Fibroblast of villous mesenchyme (primary cell): ENCODE results near the gene HSD11B2. TPM values are rescaled to one million over a fixed set of nuclear protein-coding genes. Genes with fewer than 3 reads are reported as not detected.

Experiments
- DNase-seq: peaks from one replicate; pipeline ENCODE4 v3.0.0-alpha.2; 2010; ENCODE audit warnings: low read depth
- H3K4me3 ChIP-seq: 2 replicates; pipeline ENCODE4 v1.5.1; 2011; ENCODE audit warnings: low read depth, mild to moderate bottlenecking, low read length
- total RNA-seq: library from RNA; depleted of rRNA; stranded (reverse); fragments of >200 nt; gene quantifications from 2 replicates; pipeline ENCODE4 v1.2.3, GENCODE V29; 2012
- TF ChIP-seq, protein P1 (sequence below): IDR thresholded peaks from 2 replicates; pipeline ENCODE4 v1.5.1; 2012; ENCODE audit warnings: low read depth, mild to moderate bottlenecking, low read length; ENCODE audit not compliant: insufficient read depth

Gene HSD11B2
- total RNA-seq, 1 donor: not detected

DNA sequence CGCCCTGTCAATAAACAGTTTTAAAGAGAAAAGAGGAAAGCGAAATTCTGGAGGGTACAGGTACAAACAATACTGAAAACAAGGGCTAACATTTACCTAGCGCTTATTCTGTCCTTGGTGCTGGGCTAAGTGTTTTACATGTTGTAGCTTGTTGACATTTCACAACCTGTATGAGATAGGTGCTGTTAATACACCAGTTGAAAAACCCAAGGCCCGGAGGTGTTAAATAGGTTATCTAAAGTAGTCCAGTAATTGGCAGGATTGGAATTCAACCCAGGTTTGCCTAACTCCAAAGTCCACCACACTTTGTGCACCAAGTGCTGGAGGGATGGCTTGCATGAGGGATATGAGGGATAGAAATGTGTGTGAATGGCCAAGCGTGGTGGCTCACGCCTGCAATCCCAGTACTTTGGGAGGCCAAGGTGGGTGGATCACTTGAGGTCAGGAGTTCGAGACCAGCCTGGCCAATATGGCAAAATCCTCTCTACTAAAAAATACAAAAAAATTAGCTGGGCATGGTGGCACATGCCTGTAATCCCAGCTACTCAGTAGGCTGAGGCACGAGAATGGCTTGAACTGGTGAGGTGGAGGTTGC is 47.1 kb downstream of the HSD11B2 start:
- TF ChIP-seq, protein P1, sequence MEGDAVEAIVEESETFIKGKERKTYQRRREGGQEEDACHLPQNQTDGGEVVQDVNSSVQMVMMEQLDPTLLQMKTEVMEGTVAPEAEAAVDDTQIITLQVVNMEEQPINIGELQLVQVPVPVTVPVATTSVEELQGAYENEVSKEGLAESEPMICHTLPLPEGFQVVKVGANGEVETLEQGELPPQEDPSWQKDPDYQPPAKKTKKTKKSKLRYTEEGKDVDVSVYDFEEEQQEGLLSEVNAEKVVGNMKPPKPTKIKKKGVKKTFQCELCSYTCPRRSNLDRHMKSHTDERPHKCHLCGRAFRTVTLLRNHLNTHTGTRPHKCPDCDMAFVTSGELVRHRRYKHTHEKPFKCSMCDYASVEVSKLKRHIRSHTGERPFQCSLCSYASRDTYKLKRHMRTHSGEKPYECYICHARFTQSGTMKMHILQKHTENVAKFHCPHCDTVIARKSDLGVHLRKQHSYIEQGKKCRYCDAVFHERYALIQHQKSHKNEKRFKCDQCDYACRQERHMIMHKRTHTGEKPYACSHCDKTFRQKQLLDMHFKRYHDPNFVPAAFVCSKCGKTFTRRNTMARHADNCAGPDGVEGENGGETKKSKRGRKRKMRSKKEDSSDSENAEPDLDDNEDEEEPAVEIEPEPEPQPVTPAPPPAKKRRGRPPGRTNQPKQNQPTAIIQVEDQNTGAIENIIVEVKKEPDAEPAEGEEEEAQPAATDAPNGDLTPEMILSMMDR: no peak
- no peak for DNase-seq
- H3K4me3 ChIP-seq: no peak overlapping the region

DNA sequence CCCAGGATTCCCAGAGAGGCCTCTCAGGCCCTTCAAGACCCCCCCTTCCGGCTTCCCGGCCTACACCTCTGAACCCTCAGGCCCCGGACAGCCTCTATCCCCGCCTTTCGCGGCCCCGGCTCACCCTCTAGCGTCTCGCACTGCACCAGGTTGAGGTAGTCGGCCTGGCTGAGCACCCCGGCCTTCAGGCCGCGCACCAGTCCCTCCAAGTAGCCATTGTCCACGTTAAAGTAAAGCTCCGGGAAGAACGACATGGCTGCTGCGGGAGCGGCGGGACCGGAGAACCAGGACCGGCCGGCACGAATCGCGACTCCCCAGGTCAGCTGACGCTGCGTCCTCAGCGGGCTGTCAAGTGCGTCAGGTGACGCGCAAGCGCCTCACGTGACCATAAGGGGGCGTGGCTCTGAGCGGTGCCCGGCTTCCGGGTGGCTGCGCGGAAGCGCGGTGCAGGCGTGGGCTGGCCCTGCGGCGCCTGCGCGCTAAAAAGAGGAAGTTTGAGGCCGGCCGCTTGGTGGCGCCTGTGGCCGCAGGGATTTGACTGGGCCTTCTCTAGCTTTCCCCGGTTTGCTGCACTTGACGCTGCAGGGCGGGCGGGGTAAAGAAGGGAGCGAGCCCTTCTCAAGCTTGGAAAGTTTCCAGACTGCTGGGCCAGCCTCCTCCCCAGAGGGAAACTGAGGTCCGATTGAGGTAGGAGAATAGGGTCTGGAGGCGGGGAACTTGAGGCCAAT is 50.1 kb downstream of the HSD11B2 start, which contains the start of gene ATP6V0D1:
TSS of gene ATP6V0D1 (minus strand) at position 325 of the 728 bp plus-strand sequence. CDS start at position 254, 71 bp downstream.
- peak; percentile 98 for DNase-seq
- TF ChIP-seq, protein P1: peak; percentile 84
- H3K4me3 ChIP-seq: peak within 1 kb of the TSS; percentile 99

DNA sequence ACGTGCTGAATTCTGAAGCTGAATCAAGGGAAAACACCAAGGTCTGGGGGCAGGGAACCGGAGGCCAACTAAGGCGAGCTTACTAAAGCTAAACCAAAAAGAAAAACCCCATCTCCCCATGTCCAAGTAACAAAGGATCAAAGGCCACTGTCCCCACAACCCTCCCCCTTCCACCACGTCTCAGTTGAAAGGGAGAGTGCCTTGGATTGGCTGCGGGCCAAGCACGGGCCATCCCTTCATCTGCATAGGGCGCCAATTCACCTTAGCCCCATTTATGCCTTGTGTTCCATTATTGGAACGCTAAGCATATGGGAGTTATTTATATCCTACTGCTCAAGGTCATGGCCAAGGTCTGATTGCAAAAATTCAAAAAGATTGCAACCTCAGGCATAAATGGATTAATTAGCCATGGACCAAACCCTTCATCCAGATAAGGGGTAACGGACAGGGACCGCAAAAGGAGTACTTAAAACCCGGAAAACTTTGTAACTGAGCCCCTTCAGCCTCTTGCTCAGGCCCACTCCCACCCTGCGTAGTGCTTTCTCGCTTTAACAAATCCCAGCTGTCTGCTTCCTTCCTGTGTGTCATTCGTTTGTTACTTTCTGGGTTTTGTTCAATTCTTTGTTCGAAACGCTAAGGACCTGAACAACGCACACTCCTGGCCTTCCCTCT is 50.8 kb downstream of the HSD11B2 start:
- H3K4me3 ChIP-seq: peak overlapping the region; percentile 99
- no peak for DNase-seq
- TF ChIP-seq, protein P1: no peak

DNA sequence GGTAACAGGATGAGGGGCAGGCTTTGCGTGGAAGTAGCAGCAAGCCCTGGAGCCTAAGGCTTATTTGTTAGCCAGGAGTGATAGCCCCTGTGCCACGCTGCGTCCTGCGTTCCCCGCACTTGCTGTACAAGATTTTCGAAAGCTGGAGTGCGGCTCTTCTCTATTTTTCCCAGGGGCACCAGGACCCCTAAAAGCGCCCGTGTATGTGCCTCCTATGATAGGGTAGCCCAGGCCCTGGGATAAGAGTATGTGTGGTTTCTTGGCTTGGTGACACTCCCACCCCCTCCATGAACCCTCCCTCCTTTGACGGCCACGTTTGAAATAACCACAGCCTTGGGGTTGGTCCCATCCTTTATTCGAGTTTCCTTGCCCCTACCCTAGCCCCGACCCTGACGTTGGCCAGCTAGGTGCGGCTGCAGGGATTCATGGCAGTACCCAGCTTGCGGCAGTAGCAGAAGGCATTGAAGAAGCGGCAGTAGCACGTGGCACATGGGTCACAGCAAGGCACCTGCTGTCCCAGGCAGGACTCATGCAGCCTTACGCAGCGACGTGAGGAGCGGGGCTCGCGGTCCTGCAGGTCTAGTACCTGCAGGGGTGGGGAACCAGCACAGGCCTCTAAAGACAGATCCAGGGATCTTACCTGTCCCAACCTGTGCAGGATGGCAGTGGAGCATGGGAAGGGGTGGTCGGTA is 51.5 kb downstream of the HSD11B2 start:
- TF ChIP-seq, protein P1: no peak
- peak overlapping the region; percentile 99 for H3K4me3 ChIP-seq
- no peak for DNase-seq

DNA sequence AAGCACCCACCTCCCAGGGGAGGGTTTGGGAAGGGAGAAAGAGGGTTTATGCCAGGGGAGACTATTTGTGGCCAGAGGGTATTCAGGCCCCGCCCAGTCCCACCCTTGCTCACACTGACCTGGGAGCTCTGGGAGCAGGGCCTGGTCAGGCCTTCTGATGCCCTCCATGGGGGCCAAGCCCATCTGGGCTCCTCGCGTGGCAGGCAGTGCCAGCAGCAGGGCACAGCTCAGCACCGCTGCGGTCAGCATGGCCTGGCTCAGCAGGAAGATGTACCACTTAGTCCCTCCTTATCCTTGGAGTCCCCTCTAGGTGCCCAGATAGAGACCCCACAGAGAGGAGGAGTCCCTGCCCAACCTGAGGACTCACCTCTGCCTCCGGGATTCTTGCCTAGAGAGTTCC is 52.2 kb downstream of the HSD11B2 start, which contains the start of gene AGRP:
TSS of gene AGRP (minus strand) at position 398 of the 400 bp plus-strand sequence. CDS start at position 249, 149 bp downstream.
- no peak for DNase-seq
- no peak within 1 kb of the TSS for H3K4me3 ChIP-seq
- TF ChIP-seq, protein P1: no peak

DNA sequence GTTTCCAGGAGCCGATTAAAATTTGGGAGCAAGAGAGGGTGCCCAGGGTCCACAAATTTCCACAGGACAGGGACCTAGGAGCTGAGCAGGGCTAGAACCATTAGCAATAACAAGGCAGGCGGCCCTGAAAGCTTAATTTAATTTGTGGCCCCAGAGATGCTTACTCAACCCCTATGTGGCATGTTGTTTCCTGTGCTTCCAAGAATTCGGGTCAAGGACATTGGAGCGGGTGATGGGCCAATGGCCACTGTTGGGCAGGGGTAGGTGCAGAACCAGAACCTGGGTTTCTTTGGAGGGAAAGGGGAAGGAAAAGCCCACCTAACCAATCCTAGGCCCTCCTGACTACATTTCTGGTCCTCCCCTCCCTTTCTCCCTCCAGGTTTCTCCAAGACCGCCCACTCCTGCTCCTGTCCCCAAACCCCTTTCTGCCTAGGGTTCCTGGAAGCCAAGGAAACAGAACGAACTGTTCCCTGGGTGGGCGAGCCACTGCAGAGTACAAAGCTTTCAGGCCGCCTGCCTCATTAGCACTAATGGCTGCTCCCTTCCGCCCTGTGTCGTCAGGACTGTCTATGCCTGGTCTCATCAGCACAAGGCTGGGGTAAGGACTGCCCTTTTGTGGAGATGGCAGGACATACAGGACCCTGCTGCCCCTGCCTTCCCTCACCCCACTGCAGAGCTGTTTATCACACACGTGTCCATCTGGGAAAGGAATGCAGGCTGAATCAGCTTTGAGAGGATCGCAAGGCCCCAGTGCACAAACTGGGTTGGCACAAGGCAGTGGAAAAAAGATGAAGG is 53.0 kb downstream of the HSD11B2 start:
- DNase-seq: no peak
- TF ChIP-seq, protein P1: no peak
- H3K4me3 ChIP-seq: no peak overlapping the region
